C4-2B (cell line): ENCODE data around the gene TIMM17A.

ENCODE experiments used
- H3K27ac ChIP-seq: fragments of 450-650 bp; 2 replicates; pipeline ENCODE4 v1.5.1; 2017
- ZFX ChIP-seq: fragments of 450-650 bp; IDR thresholded peaks from 2 replicates; pipeline ENCODE4 v1.6.1; 2017
- TF ChIP-seq, protein P1 (sequence below): fragments of 450-650 bp; conservative IDR thresholded peaks from 2 replicates; pipeline ENCODE4 v1.5.1; 2017; ENCODE audit warnings: mild to moderate bottlenecking

The TIMM17A gene

DNA sequence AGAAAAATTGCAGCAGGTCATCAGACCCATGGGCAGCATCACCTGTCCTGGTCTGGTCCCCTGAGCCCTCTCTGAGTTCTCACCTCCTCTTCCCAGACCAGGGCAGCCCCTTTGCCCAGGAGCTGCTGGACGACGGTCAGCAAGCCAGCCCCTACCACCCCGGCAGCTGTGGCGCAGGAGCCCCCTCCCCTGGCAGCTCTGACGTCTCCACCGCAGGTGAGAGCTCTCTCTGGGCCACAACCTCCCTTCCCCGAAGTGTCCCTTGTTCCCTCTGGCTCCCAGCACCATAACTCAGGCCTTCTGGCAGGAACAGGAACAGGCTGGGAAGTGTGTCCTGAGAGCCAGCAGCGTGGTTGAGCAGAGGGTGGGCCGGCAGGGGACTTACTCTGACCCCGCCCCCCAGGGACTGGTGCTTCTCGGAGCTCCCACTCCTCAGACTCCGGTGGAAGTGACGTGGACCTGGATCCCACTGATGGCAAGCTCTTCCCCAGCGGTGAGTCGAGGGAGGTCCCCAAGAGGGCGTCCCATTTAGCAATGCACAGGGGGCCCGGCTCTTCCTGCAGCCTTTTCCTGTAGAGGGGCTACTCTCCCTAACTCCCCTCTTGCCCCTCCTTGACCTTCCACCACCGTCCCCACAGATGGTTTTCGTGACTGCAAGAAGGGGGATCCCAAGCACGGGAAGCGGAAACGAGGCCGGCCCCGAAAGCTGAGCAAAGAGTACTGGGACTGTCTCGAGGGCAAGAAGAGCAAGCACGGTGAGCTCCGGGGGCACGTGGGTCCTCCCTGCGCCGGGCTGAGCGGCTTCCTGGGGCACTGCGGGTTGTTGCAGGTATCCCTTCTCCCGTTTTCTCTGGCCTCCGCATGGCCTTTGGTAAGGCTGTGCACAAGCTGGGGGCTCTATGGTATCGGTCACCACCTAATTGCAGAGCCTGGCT lies 57.5 kb downstream of the TIMM17A start:
- no peak overlapping the region for H3K27ac ChIP-seq
- TF ChIP-seq ZFX: no peak
- TF ChIP-seq, protein P1, sequence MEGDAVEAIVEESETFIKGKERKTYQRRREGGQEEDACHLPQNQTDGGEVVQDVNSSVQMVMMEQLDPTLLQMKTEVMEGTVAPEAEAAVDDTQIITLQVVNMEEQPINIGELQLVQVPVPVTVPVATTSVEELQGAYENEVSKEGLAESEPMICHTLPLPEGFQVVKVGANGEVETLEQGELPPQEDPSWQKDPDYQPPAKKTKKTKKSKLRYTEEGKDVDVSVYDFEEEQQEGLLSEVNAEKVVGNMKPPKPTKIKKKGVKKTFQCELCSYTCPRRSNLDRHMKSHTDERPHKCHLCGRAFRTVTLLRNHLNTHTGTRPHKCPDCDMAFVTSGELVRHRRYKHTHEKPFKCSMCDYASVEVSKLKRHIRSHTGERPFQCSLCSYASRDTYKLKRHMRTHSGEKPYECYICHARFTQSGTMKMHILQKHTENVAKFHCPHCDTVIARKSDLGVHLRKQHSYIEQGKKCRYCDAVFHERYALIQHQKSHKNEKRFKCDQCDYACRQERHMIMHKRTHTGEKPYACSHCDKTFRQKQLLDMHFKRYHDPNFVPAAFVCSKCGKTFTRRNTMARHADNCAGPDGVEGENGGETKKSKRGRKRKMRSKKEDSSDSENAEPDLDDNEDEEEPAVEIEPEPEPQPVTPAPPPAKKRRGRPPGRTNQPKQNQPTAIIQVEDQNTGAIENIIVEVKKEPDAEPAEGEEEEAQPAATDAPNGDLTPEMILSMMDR: no peak

DNA sequence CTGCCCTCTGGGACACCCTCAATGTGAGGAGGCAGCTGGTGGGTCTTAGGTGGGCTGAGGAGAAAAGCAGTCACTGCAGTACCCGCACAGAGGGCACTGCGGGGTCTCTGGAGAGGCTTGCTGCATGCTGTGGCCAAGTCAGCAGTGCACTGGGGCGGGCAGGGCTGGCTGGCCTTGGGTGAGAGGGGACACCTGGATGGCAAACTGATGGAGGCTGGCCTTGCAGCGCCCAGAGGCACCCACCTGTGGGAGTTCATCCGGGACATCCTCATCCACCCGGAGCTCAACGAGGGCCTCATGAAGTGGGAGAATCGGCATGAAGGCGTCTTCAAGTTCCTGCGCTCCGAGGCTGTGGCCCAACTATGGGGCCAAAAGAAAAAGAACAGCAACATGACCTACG lies 58.3 kb downstream of the TIMM17A start:
- H3K27ac ChIP-seq: no peak overlapping the region
- TF ChIP-seq ZFX: no peak
- TF ChIP-seq, protein P1: no peak

DNA sequence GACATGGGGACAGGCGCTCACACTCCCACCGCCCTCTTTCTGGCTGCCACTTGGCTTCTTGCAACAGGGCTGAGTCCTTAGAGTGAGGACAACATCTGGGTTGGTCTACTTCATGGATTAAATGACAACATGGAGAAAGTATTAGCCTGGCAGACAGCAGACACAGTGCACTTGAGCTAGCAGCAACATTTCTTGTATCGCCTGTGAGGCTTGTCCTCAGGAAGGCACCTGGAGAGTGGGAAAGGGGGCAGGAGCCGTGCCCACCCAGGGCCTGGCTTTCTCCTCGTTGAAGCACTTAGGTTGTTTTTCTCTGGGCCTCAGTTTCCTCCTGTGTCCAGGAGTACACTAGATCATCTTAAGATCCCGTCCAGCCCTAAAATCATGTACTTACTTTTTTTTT lies 58.8 kb downstream of the TIMM17A start:
- no peak overlapping the region for H3K27ac ChIP-seq
- TF ChIP-seq, protein P1: no peak
- TF ChIP-seq ZFX: no peak

DNA sequence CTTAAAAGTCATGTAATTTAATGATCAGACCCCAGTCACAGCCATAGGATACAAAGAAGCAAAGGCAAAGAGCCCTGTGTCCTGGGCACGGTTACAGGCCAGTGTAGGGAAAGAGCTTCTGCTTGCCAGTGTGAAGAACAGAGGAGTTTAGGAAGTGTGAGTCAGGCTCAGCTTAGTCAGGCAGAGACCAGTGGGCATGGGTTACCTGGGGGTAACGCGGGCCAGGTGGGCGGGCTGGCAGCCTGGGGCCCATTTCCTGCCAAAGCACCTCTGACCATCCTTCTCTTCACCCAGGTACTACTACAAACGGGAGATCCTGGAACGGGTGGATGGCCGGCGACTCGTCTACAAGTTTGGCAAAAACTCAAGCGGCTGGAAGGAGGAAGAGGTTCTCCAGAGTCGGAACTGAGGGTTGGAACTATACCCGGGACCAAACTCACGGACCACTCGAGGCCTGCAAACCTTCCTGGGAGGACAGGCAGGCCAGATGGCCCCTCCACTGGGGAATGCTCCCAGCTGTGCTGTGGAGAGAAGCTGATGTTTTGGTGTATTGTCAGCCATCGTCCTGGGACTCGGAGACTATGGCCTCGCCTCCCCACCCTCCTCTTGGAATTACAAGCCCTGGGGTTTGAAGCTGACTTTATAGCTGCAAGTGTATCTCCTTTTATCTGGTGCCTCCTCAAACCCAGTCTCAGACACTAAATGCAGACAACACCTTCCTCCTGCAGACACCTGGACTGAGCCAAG lies 59.8 kb downstream of the TIMM17A start:
- H3K27ac ChIP-seq: no peak overlapping the region
- TF ChIP-seq, protein P1: no peak
- no peak for TF ChIP-seq ZFX

DNA sequence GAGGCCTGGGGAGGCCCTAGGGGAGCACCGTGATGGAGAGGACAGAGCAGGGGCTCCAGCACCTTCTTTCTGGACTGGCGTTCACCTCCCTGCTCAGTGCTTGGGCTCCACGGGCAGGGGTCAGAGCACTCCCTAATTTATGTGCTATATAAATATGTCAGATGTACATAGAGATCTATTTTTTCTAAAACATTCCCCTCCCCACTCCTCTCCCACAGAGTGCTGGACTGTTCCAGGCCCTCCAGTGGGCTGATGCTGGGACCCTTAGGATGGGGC lies 60.3 kb downstream of the TIMM17A start:
- no peak overlapping the region for H3K27ac ChIP-seq
- TF ChIP-seq, protein P1: no peak
- no peak for TF ChIP-seq ZFX

DNA sequence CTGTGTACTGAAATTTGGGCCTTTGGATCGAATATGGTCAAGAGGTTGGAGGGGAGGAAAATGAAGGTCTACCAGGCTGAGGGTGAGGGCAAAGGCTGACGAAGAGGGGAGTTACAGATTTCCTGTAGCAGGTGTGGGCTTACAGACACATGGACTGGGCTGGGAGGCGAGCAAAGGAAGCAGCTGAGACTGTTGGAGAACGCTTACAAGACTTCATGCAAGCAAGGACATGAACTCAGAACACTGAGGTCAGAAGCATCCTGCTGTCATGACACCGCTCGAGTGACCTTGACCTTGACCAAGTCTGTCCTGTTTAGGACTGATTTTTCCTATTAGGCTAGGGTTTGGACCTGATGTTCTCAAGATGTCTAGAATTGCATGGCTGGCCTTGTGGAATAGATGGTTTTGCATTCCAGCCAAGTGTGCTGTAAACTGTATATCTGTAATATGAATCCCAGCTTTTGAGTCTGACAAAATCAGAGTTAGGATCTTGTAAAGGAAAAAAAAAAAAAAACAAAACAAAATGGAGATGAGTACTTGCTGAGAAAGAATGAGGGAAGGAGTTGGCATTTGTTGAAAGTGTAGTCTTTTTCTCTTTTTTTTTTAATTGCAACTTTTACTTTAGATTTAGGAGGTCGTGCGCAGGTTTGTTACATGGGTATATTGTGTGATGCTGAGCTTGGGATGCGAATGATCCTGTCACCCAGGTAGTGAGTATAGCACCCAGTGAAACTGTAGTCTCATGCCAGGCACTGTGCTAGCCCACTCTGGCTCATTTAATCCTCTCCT lies 60.9 kb downstream of the TIMM17A start:
- TF ChIP-seq ZFX: no peak
- TF ChIP-seq, protein P1: no peak
- no peak overlapping the region for H3K27ac ChIP-seq
